ENCODE results near the gene CCNH. TPM values are rescaled to one million over a fixed set of nuclear protein-coding genes. Genes with fewer than 3 reads are reported as not detected.

CCNH gene
- total RNA-seq (2021; ENCODE audit: unreplicated experiment), result 63.2 TPM
- polyA plus RNA-seq (2012), result 69.9 and 91.7 TPM in 2 replicates
- percentile 96 among the genes with signal in this experiment for Bru-seq, nascent RNA
- percentile 88 among the genes with signal in this experiment for BruChase-seq, experiment 1, labeled RNA remaining after a 6-hour chase
- BruChase-seq, experiment 2, labeled RNA remaining after a 2-hour chase, result percentile 84 among the genes with signal in this experiment
- long read RNA-seq, transcript CCNH-201 (9 exons, 1,378 nt), result major isoform, 89 of 108 reads
- long read RNA-seq, partial matches to known transcripts, result 9 of 108 reads
- long read RNA-seq, other reads (novel, unspliced or antisense), result 9 of 108 reads

DNA sequence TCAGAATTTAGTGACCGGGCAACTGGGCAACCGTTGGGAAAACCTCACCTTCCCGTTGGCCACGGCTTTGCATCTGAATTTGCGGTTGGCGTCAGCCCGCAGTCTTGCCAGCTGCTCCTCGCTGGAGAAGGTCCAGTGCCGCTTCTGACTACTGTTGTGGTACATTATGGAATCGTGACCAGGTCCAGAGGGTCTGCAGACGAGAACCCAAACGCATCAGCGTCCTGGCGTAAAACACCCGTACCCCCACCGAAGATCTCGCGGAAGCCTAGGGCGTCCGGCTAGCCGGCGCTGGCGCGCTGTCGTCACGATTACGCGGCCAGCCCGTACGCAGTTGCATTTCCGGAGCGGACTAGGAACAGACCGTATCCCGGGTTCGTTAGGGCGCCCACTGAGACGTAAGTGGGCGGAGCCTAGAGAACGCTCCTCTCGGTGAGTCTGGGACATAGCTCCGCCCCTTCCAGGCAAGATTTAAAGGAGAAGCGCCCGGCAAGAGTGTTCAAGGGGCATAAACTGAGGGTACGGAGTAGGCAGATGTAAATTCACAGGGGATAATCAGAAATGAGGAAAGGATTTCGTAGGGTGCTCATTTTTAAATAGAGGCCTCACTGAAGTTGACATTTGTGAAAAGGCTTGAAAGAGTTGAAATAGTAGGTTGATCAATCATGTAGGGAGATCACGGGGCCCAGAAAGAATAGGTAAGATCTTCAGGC, at the start of gene CCNH:
CCNH (minus strand) TSS at position 301 of the 713 bp plus-strand sequence; CDS start at position 165, 136 bp downstream.
- H3K27ac ChIP-seq (ENCODE audit: low read depth, low read length), result peak within 1 kb of the TSS; percentile 76
- peak within 1 kb of the TSS; percentile 82 to 99 for H3K4me3 ChIP-seq (replicated peaks in 1 of 2; ENCODE audit: low read depth in 1 of 2, low read length in 2 of 2)
- peak within 1 kb of the TSS; percentile 91 for H3K4me2 ChIP-seq (ENCODE audit: low read length)
- intact Hi-C loops (cut with micrococcal nuclease), result loop anchor here (10.0 kb wide), 1 partner anchor 852 kb away; the partner anchor contains the start of gene TMEM161B
- H3K36me3 ChIP-seq (ENCODE audit: control insufficient read depth in 1 of 2, insufficient read depth in 2 of 2, low read length in 2 of 2), result peaks cover 24 to 26% of the 10 kb centered on the region in 2 experiments
- H3K9me2 ChIP-seq (ENCODE audit: insufficient read depth), result no peaks in the 10 kb centered on the region
- CTCF ChIA-PET, result interaction anchor here (0.8 to 1.7 kb wide), 4 partner anchors 13 to 1312 kb away, joined by 3 to 9 read pairs (median 4); no protein-coding TSS in a partner anchor
- H3K27me3 ChIP-seq (ENCODE audit: insufficient read depth, low read length), result no peaks in the 10 kb centered on the region
- ATAC-seq (peak; percentile 99), DNase-seq (ENCODE audit: low read depth, low spot score) (peak; percentile 96)
- H4K20me1 ChIP-seq (ENCODE audit: insufficient read depth), result no peaks in the 10 kb centered on the region
- RAD21 ChIA-PET (ENCODE audit: low non-redundant PET in 1 of 2, low total read pairs in 2 of 2, uncharacterized antibody in 2 of 2, unreplicated experiment in 2 of 2), result no interaction called here
- no peaks in the 10 kb centered on the region for H3K9me3 ChIP-seq (ENCODE audit: control insufficient read depth in 1 of 2, insufficient read depth in 1 of 2, low read depth in 1 of 2, low read length in 2 of 2)
- POLR2A ChIA-PET, result interaction anchor here (0.9 to 1.5 kb wide), 3 partner anchors 293 to 1278 kb away, joined by 3 to 4 read pairs (median 3); no protein-coding TSS in a partner anchor
- H3K9ac ChIP-seq (ENCODE audit: low read length), result peak within 1 kb of the TSS; percentile 96
- H3K79me2 ChIP-seq (ENCODE audit: insufficient read depth, low read length), result peaks cover 47% of the 10 kb centered on the region
- BruUV-seq (replicated peaks), result no TSS peak
- H2AFZ ChIP-seq (ENCODE audit: low read depth, low read length, poor library complexity, severe bottlenecking), result peak within 1 kb of the TSS; percentile 75
- peaks cover 4 to 9% of the 10 kb centered on the region in 2 experiments; a peak in 3 of 4 replicates for H3K4me1 ChIP-seq (ENCODE audit: control insufficient read depth in 1 of 2, insufficient read depth in 2 of 2, low read length in 2 of 2)
- TF ChIP-seq SRF (IDR thresholded peaks at IDR 0.05; ENCODE audit: low read depth) (peak; percentile 74; the same call in 1 of the 2 replicates), CEBPB (IDR thresholded peaks at IDR 0.05; ENCODE audit: low read depth) (no peak), POLR2AphosphoS5 (IDR thresholded peaks at IDR 0.05; ENCODE audit: low read depth, low read length) (peak; percentile 93), SP1 (IDR thresholded peaks at IDR 0.05; ENCODE audit: low read depth) (peak; percentile 82), EZH2 (IDR thresholded peaks at IDR 0.05) (no peak), TCF7L2 (IDR thresholded peaks at IDR 0.05; ENCODE audit: borderline replicate concordance, extremely low read depth, insufficient read depth, insufficient read length) (no peak), SIN3A (IDR thresholded peaks at IDR 0.05; ENCODE audit: low read depth) (peak; percentile 85), ATF3 (IDR thresholded peaks at IDR 0.05) (no peak), YY1 (IDR thresholded peaks at IDR 0.05; ENCODE audit: extremely low read depth, insufficient replicate concordance, low read depth, low read length) (peak; percentile 59), POLR2A (IDR thresholded peaks at IDR 0.05; ENCODE audit: borderline replicate concordance, extremely low read depth, insufficient read depth, insufficient read length) (peak; percentile 90), ELF1 (IDR thresholded peaks at IDR 0.05; ENCODE audit: borderline replicate concordance, low read depth) (peak; percentile 74), REST (IDR thresholded peaks at IDR 0.05; ENCODE audit: low read depth) (no peak), ZFX (IDR thresholded peaks at IDR 0.05) (no peak)
- TF ChIP-seq, protein P1, sequence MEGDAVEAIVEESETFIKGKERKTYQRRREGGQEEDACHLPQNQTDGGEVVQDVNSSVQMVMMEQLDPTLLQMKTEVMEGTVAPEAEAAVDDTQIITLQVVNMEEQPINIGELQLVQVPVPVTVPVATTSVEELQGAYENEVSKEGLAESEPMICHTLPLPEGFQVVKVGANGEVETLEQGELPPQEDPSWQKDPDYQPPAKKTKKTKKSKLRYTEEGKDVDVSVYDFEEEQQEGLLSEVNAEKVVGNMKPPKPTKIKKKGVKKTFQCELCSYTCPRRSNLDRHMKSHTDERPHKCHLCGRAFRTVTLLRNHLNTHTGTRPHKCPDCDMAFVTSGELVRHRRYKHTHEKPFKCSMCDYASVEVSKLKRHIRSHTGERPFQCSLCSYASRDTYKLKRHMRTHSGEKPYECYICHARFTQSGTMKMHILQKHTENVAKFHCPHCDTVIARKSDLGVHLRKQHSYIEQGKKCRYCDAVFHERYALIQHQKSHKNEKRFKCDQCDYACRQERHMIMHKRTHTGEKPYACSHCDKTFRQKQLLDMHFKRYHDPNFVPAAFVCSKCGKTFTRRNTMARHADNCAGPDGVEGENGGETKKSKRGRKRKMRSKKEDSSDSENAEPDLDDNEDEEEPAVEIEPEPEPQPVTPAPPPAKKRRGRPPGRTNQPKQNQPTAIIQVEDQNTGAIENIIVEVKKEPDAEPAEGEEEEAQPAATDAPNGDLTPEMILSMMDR (IDR thresholded peaks at IDR 0.05 in 2 of 3, conservative IDR thresholded peaks at IDR 0.05 in 1 of 3; ENCODE audit: borderline replicate concordance in 1 of 3, insufficient read depth in 1 of 3, low read depth in 2 of 3, low read length in 2 of 3), result no peak
- TF ChIP-seq, protein P2, sequence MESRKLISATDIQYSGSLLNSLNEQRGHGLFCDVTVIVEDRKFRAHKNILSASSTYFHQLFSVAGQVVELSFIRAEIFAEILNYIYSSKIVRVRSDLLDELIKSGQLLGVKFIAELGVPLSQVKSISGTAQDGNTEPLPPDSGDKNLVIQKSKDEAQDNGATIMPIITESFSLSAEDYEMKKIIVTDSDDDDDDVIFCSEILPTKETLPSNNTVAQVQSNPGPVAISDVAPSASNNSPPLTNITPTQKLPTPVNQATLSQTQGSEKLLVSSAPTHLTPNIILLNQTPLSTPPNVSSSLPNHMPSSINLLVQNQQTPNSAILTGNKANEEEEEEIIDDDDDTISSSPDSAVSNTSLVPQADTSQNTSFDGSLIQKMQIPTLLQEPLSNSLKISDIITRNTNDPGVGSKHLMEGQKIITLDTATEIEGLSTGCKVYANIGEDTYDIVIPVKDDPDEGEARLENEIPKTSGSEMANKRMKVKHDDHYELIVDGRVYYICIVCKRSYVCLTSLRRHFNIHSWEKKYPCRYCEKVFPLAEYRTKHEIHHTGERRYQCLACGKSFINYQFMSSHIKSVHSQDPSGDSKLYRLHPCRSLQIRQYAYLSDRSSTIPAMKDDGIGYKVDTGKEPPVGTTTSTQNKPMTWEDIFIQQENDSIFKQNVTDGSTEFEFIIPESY (IDR thresholded peaks at IDR 0.05; ENCODE audit: extremely low read depth, insufficient replicate concordance, low read length), result peak; percentile 92
- TF ChIP-seq, protein P3, sequence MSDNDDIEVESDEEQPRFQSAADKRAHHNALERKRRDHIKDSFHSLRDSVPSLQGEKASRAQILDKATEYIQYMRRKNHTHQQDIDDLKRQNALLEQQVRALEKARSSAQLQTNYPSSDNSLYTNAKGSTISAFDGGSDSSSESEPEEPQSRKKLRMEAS (IDR thresholded peaks at IDR 0.05), result 0 out of 2 replicates have a peak, but pooled peaks have one; percentile 38

Measured in HCT116 (cell line).